G401.6 (cell line): ENCODE measurements around the gene FCER1G.

ENCODE experiments used
- FAIRE-seq: peaks from 2 replicates; lab custom pipeline; 2012; peaks lifted over from hg19 to GRCh38; lab: Jason Lieb, UNC

The FCER1G gene

GRCh38 chr1:161188381-161188780, 26.7 kb upstream of the FCER1G start:
- no peak for FAIRE-seq

GRCh38 chr1:161189036-161189435, 26.1 kb upstream of the FCER1G start:
- no peak for FAIRE-seq

GRCh38 chr1:161190962-161191521, 24.1 kb upstream of the FCER1G start:
- no peak for FAIRE-seq

GRCh38 chr1:161191971-161192370, 23.1 kb upstream of the FCER1G start:
- no peak for FAIRE-seq

GRCh38 chr1:161192476-161193465, 22.3 kb upstream of the FCER1G start:
- peak; percentile 93 for FAIRE-seq

- FAIRE-seq: no peak
Measured at GRCh38 chr1:161193561-161194235, 21.4 kb upstream of the FCER1G start.

- FAIRE-seq: no peak
Measured at GRCh38 chr1:161195171-161195570, 19.9 kb upstream of the FCER1G start.

GRCh38 chr1:161196111-161196510, 19.0 kb upstream of the FCER1G start:
- FAIRE-seq: no peak

- FAIRE-seq: no peak
Measured at GRCh38 chr1:161196521-161197451, 18.3 kb upstream of the FCER1G start.

- no peak for FAIRE-seq
Measured at GRCh38 chr1:161197560-161198193, 17.4 kb upstream of the FCER1G start.

- FAIRE-seq: no peak
Measured at GRCh38 chr1:161198194-161198896, 16.8 kb upstream of the FCER1G start.

- FAIRE-seq: no peak
Measured at GRCh38 chr1:161198897-161199431, 16.1 kb upstream of the FCER1G start, which contains the start of gene ADAMTS4. Gene ADAMTS4 (minus strand): TSS chr1:161199054. CDS start chr1:161198627, 427 bp downstream.

- FAIRE-seq: no peak
Measured at GRCh38 chr1:161199506-161200139, 15.5 kb upstream of the FCER1G start.

- no peak for FAIRE-seq
Measured at GRCh38 chr1:161200421-161200991, 14.6 kb upstream of the FCER1G start.

GRCh38 chr1:161200992-161201835, 13.9 kb upstream of the FCER1G start:
- no peak for FAIRE-seq

GRCh38 chr1:161201836-161202712, 13.0 kb upstream of the FCER1G start, which contains the start of gene NDUFS2:
Gene NDUFS2 (plus strand): TSS chr1:161202367. CDS start chr1:161202386, 19 bp downstream.
- FAIRE-seq: peak; percentile 97

- no peak for FAIRE-seq
Measured at GRCh38 chr1:161206411-161207140, 8.5 kb upstream of the FCER1G start.
